Measurements from ENCODE around the gene SLC22A4.

GRCh38 chr5:132289097-132289496 is 5.1 kb upstream of the SLC22A4 start:
- no peak for TF ChIP-seq YY1 (IDR thresholded peaks at IDR 0.05; ENCODE audit: low read depth, low read length)
- TF ChIP-seq NANOG (IDR thresholded peaks at IDR 0.05; ENCODE audit: insufficient read depth, low read depth, low read length, poor library complexity, severe bottlenecking): no peak
- TF ChIP-seq EP300 (IDR thresholded peaks at IDR 0.05; ENCODE audit: borderline replicate concordance in 1 of 2, low read depth in 2 of 2, low read length in 2 of 2): no peak
- no peak for TF ChIP-seq POLR2AphosphoS5 (IDR thresholded peaks at IDR 0.05; ENCODE audit: low read depth, low read length)
- TF ChIP-seq SRF (IDR thresholded peaks at IDR 0.05; ENCODE audit: low read depth, low read length): no peak
- TF ChIP-seq CTCF (IDR thresholded peaks at IDR 0.05; ENCODE audit: control extremely low read depth in 1 of 3, insufficient read depth in 1 of 3, low read depth in 1 of 3, low read length in 3 of 3): no peak
- TF ChIP-seq MAX (IDR thresholded peaks at IDR 0.05): no peak

Data from H1 (cell line).